ENCODE results near the gene DIAPH3. TPM values are rescaled to one million over a fixed set of nuclear protein-coding genes. Genes with fewer than 3 reads are reported as not detected.
A peak's percentile ranks its signal among the peaks of the same experiment; 100 is the strongest.

Gene DIAPH3
- polyA plus RNA-seq, 1 of the 3 experiments (the other 2 are of a cell fraction) = 5.4 TPM

- CTCF ChIA-PET = interaction anchor here (2.7 kb wide), 1 partner anchor 12 kb away, joined by 23 read pairs; no protein-coding TSS in a partner anchor
- Histone ChIP-seq H2AFZ (ENCODE audit: low read depth) (no peak overlapping the region), H3K4me3 (ENCODE audit: low read depth in 2 of 2, low read length in 1 of 2) (no peak overlapping the region)
Observed at GRCh38 chr13:59782696-59783095, 381.0 kb downstream of the DIAPH3 start.

GRCh38 chr13:59780058-59780457 lies 383.7 kb downstream of the DIAPH3 start:
- Histone ChIP-seq H4K20me1 (ENCODE audit: insufficient read depth) (no peaks in the 10 kb centered on the region), H3K4me1 (ENCODE audit: control insufficient read depth in 1 of 2, insufficient read depth in 2 of 2, low read depth in 1 of 2, low read length in 1 of 2) (peaks cover 0 to 24% of the 10 kb centered on the region in 2 experiments; a peak in 3 of 4 replicates), H3K9me2 (no peaks in the 10 kb centered on the region), H3K4me2 (no peak overlapping the region), H3K36me3 (replicated peaks in 1 of 2; ENCODE audit: control insufficient read depth in 1 of 2, insufficient read depth in 2 of 2, low read length in 1 of 2) (no peaks in the 10 kb centered on the region), H3K4me3 (ENCODE audit: low read depth in 2 of 2, low read length in 1 of 2) (no peak overlapping the region), H3K9me3 (no peaks in the 10 kb centered on the region), H3K27ac (ENCODE audit: low read depth in 2 of 2, low read length in 1 of 2) (peak overlapping the region in 1 of 2 experiments; percentile 21; a peak in 2 of 4 replicates), H3F3A (replicated peaks; ENCODE audit: insufficient read depth) (peaks cover 44% of the 10 kb centered on the region), H3K27me3 (ENCODE audit: insufficient read depth) (no peaks in the 10 kb centered on the region), H3K9ac (no peak overlapping the region), H2AFZ (ENCODE audit: low read depth) (no peak overlapping the region), H3K79me2 (ENCODE audit: insufficient read depth) (no peaks in the 10 kb centered on the region; the same call in 1 of the 2 replicates)
- POLR2A ChIA-PET = no interaction called here
- DNase-seq = no peak
- 61% methylated on average over 2 of the region's 2 CpGs for WGBS (ENCODE audit: low lambda C conversion rate)
- no peak for TF ChIP-seq ELF1 (IDR thresholded peaks at IDR 0.05)
- TF ChIP-seq JUND (IDR thresholded peaks at IDR 0.05) = 0 out of 2 replicates have a peak, but pooled peaks have one; percentile 20
- TF ChIP-seq TEAD4 (IDR thresholded peaks at IDR 0.05; ENCODE audit: borderline replicate concordance, insufficient read depth) = no peak
- no peak for TF ChIP-seq GATA2 (CRISPR knock-in tag; IDR thresholded peaks at IDR 0.05)
- peak; percentile 9; the same call in 1 of the 2 replicates for TF ChIP-seq NFIC (IDR thresholded peaks at IDR 0.05; ENCODE audit: borderline replicate concordance)
- peak; percentile 20; the same call in 1 of the 2 replicates for TF ChIP-seq TCF12 (IDR thresholded peaks at IDR 0.05)
- TF ChIP-seq FOSL2 (IDR thresholded peaks at IDR 0.05; ENCODE audit: borderline replicate concordance, low read depth) = peak; percentile 60; the same call in 1 of the 2 replicates
- CTCF ChIA-PET = no interaction called here

More at GRCh38 chr13:59782696-59783095, 381.0 kb downstream of the DIAPH3 start:
- H3K27me3 ChIP-seq (ENCODE audit: insufficient read depth) = no peaks in the 10 kb centered on the region
- DNase-seq = no peak
- H3K4me2 ChIP-seq = no peak overlapping the region
- H3K36me3 ChIP-seq (replicated peaks in 1 of 2; ENCODE audit: control insufficient read depth in 1 of 2, insufficient read depth in 2 of 2, low read length in 1 of 2) = no peaks in the 10 kb centered on the region
- H3K9me2 ChIP-seq = no peaks in the 10 kb centered on the region
- no peak overlapping the region for H3K27ac ChIP-seq (ENCODE audit: low read depth in 2 of 2, low read length in 1 of 2)
- peaks cover 0 to 7% of the 10 kb centered on the region in 2 experiments; a peak in 1 of 4 replicates for H3K4me1 ChIP-seq (ENCODE audit: control insufficient read depth in 1 of 2, insufficient read depth in 2 of 2, low read depth in 1 of 2, low read length in 1 of 2)
- H4K20me1 ChIP-seq (ENCODE audit: insufficient read depth) = no peaks in the 10 kb centered on the region
- no peaks in the 10 kb centered on the region for H3K9me3 ChIP-seq
- no peak overlapping the region for H3K9ac ChIP-seq
- TF ChIP-seq TAF1 (IDR thresholded peaks at IDR 0.05; ENCODE audit: borderline replicate concordance, low read depth, low read length) = no peak
- no peak for TF ChIP-seq POLR2AphosphoS5 (IDR thresholded peaks at IDR 0.05; ENCODE audit: low read depth, low read length)
- no peak for TF ChIP-seq NFIC (IDR thresholded peaks at IDR 0.05; ENCODE audit: borderline replicate concordance)
- TF ChIP-seq MEF2A (IDR thresholded peaks at IDR 0.05; ENCODE audit: borderline replicate concordance, low read depth) = no peak
- no peak for TF ChIP-seq MXI1 (IDR thresholded peaks at IDR 0.05; ENCODE audit: low read depth, low read length)
- TF ChIP-seq JUND (IDR thresholded peaks at IDR 0.05) = no peak
- TF ChIP-seq YY1 (IDR thresholded peaks at IDR 0.05; ENCODE audit: low read depth) = no peak
- TF ChIP-seq CHD2 (IDR thresholded peaks at IDR 0.05; ENCODE audit: low read length, partially characterized antibody) = no peak
- no peak for TF ChIP-seq SIN3A (IDR thresholded peaks at IDR 0.05; ENCODE audit: borderline replicate concordance, low read depth, low read length)
- TF ChIP-seq FOXJ3 (CRISPR knock-in tag; IDR thresholded peaks at IDR 0.05) = no peak
- TF ChIP-seq RAD21 (IDR thresholded peaks at IDR 0.05; ENCODE audit: low read length) = no peak
- TF ChIP-seq GATA2 (CRISPR knock-in tag; IDR thresholded peaks at IDR 0.05) = no peak
- TF ChIP-seq, protein P1, sequence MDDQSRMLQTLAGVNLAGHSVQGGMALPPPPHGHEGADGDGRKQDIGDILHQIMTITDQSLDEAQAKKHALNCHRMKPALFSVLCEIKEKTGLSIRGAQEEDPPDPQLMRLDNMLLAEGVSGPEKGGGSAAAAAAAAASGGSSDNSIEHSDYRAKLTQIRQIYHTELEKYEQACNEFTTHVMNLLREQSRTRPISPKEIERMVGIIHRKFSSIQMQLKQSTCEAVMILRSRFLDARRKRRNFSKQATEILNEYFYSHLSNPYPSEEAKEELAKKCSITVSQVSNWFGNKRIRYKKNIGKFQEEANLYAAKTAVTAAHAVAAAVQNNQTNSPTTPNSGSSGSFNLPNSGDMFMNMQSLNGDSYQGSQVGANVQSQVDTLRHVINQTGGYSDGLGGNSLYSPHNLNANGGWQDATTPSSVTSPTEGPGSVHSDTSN (IDR thresholded peaks at IDR 0.05) = no peak
- TF ChIP-seq RCOR1 (IDR thresholded peaks at IDR 0.05; ENCODE audit: low read length) = no peak
- no peak for TF ChIP-seq NRF1 (IDR thresholded peaks at IDR 0.05; ENCODE audit: low read depth, low read length)
- TF ChIP-seq FOXM1 (IDR thresholded peaks at IDR 0.05; ENCODE audit: low read depth) = no peak
- TF ChIP-seq TEAD4 (IDR thresholded peaks at IDR 0.05; ENCODE audit: borderline replicate concordance, insufficient read depth) = no peak
- no peaks in the 10 kb centered on the region; the same call in 1 of the 2 replicates for H3K79me2 ChIP-seq (ENCODE audit: insufficient read depth)
- 88% methylated on average over 4 of the region's 4 CpGs for WGBS (ENCODE audit: low lambda C conversion rate)
- POLR2A ChIA-PET = no interaction called here
- H3F3A ChIP-seq (replicated peaks; ENCODE audit: insufficient read depth) = peaks cover 20% of the 10 kb centered on the region

All from SK-N-SH (cell line).